Measurements from ENCODE around the gene ADIPOR2.
A peak's percentile ranks its signal among the peaks of the same experiment; 100 is the strongest.
"Not testable (repeated sequence)": the region's sequence is repeated elsewhere in the genome, so short reads cannot be mapped to it uniquely, and the experiment has no call there.

Gene ADIPOR2

GRCh38 chr12:1816730-1817348 is 126.0 kb downstream of the ADIPOR2 start:
- no peak for DNase-seq

- not testable (repeated sequence) for DNase-seq
Observed at GRCh38 chr12:1817928-1818327, 127.1 kb downstream of the ADIPOR2 start.

- no peak for DNase-seq
Observed at GRCh38 chr12:1819050-1819449, 128.2 kb downstream of the ADIPOR2 start.

GRCh38 chr12:1819571-1819970 is 128.7 kb downstream of the ADIPOR2 start:
- no peak for DNase-seq

- DNase-seq, result peak; percentile 60
Observed at GRCh38 chr12:1820191-1820895, 129.5 kb downstream of the ADIPOR2 start, which contains the start of gene LRTM2. TSS of gene LRTM2 (plus strand) at chr12:1820565. CDS start at chr12:1828149, 7,584 bp downstream.

- no peak for DNase-seq
Observed at GRCh38 chr12:1820896-1821291, 130.0 kb downstream of the ADIPOR2 start.

- no peak for DNase-seq
Observed at GRCh38 chr12:1821805-1822204, 130.9 kb downstream of the ADIPOR2 start.

- DNase-seq, result no peak
Observed at GRCh38 chr12:1822699-1823098, 131.8 kb downstream of the ADIPOR2 start.

- DNase-seq, result no peak
Observed at GRCh38 chr12:1823237-1823636, 132.4 kb downstream of the ADIPOR2 start.

- no peak for DNase-seq
Observed at GRCh38 chr12:1825382-1826102, 134.7 kb downstream of the ADIPOR2 start.

GRCh38 chr12:1826401-1826800 is 135.5 kb downstream of the ADIPOR2 start:
- DNase-seq, result no peak

GRCh38 chr12:1826867-1827705 is 136.2 kb downstream of the ADIPOR2 start:
- peak; percentile 30 for DNase-seq

GRCh38 chr12:1827826-1828805 is 137.2 kb downstream of the ADIPOR2 start:
- DNase-seq, result no peak

- no peak for DNase-seq
Observed at GRCh38 chr12:1828856-1829255, 138.0 kb downstream of the ADIPOR2 start.

GRCh38 chr12:1829306-1829900 is 138.5 kb downstream of the ADIPOR2 start:
- no peak for DNase-seq

- peak; percentile 50 for DNase-seq
Observed at GRCh38 chr12:1830401-1830845, 139.6 kb downstream of the ADIPOR2 start.

GRCh38 chr12:1830981-1831963 is 140.4 kb downstream of the ADIPOR2 start:
- DNase-seq, result no peak

- peak; percentile 70 for DNase-seq
Observed at GRCh38 chr12:1832801-1833595, 142.1 kb downstream of the ADIPOR2 start.

- DNase-seq, result no peak
Observed at GRCh38 chr12:1833596-1834028, 142.7 kb downstream of the ADIPOR2 start.
